ENCODE results near the gene IDH2.

Gene IDH2

DNA sequence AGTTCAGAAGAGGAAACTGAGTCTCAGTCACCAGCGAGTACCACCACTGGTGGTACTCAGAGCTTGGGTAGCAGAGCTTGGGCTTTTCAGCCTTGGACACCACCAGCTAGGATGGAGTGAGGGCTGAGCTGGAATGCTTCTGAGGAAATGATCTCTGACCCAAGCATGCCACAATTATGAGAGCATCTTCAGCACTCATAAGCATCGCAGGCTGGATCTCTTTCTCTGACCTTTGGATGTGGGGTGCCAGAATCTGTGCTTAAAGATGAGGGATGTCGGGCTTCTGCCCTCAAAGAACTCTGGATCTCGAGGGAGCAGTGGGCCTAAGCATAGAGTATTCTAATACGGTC lies 64.8 kb downstream of the IDH2 start:
- in situ Hi-C loops (cut with HindIII; ENCODE audit: low sequenced_read_pairs): no loop called here
- TF ChIP-seq, protein P1, sequence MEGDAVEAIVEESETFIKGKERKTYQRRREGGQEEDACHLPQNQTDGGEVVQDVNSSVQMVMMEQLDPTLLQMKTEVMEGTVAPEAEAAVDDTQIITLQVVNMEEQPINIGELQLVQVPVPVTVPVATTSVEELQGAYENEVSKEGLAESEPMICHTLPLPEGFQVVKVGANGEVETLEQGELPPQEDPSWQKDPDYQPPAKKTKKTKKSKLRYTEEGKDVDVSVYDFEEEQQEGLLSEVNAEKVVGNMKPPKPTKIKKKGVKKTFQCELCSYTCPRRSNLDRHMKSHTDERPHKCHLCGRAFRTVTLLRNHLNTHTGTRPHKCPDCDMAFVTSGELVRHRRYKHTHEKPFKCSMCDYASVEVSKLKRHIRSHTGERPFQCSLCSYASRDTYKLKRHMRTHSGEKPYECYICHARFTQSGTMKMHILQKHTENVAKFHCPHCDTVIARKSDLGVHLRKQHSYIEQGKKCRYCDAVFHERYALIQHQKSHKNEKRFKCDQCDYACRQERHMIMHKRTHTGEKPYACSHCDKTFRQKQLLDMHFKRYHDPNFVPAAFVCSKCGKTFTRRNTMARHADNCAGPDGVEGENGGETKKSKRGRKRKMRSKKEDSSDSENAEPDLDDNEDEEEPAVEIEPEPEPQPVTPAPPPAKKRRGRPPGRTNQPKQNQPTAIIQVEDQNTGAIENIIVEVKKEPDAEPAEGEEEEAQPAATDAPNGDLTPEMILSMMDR (IDR thresholded peaks at IDR 0.05; ENCODE audit: low read depth, low read length, missing control alignments): no peak
- no peak overlapping the region for H3K4me3 ChIP-seq (ENCODE audit: low read depth, low read length)
- DNase-seq (ENCODE audit: low read depth): no peak

DNA sequence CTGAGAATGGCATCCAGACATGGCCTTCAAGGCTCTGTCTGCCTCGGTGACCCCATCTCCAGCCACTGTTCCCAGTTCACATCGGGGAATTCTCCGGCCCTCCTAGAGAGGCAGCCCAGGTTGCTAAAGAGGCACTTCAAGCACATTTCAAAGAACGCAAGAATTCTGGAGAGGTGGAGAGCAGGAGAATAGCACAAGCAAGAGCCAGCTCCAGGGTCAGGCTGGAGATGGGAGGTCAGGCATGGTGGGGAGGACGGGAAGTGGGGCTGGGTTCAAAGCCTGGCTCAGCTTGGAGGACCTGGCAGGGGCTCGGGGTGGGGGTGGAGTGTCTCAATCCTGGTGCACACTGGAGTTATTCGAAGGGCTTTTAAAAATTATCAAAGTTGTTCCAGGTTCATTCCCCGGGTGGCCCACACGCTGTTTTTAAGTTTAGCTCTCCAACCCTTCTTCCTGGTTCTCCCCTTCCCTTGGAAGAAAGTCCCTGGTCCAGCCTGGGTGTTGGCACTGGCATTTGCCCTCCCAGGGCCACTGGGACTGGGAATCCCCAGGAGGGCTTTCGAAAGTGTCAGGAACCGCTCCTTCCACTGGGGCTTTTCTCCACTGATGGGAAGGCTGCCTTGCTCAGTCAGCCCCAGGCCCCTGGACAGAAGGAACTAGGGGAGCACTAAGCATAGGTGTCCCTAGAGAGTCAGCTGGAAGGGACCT lies 65.3 kb downstream of the IDH2 start:
- DNase-seq (ENCODE audit: low read depth): no peak
- no peak overlapping the region for H3K4me3 ChIP-seq (ENCODE audit: low read depth, low read length)
- TF ChIP-seq, protein P1 (IDR thresholded peaks at IDR 0.05; ENCODE audit: low read depth, low read length, missing control alignments): no peak
- in situ Hi-C loops (cut with HindIII; ENCODE audit: low sequenced_read_pairs): no loop called here

DNA sequence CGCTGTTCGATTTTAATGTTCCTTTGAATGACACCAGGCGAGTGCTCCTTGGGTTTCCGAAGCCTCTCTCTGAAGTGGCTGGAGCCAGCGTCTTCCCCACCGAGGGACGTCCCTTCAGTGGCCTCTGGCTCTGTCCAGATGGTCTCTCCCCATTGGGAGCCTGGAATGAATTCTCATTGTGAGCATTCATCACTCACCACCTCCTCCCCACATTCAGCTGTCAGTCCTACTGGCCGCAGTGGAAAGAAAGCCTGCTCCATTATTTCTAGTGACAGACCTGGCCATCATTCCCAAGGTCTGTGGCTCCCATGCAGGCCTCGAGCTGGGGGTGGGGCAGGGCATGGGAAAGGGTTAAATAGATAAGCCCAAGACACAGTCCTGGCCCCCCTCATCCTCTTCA lies 65.9 kb downstream of the IDH2 start:
- TF ChIP-seq, protein P1 (IDR thresholded peaks at IDR 0.05; ENCODE audit: low read depth, low read length, missing control alignments): no peak
- in situ Hi-C loops (cut with HindIII; ENCODE audit: low sequenced_read_pairs): no loop called here
- no peak for DNase-seq (ENCODE audit: low read depth)
- no peak overlapping the region for H3K4me3 ChIP-seq (ENCODE audit: low read depth, low read length)

DNA sequence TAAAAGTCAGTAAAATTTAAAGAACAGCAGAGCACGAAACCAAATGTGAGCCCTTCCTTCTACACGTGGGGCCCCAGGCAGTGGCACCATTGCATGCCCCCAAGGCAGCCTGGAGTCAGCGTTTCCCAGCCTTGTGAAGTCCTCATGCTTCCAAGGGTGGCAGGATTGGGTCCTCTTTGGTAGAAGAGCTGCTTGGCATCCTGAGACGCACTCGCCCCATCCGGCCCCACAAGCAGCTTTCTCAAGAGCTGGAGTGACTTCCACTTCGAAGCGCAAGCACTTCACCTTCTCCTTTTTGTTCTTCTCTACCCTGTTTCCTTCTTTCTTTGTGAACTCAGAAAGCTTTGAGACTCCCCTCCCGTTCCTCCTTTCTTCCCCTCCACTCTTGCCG lies 66.4 kb downstream of the IDH2 start:
- TF ChIP-seq, protein P1 (IDR thresholded peaks at IDR 0.05; ENCODE audit: low read depth, low read length, missing control alignments): no peak
- H3K4me3 ChIP-seq (ENCODE audit: low read depth, low read length): no peak overlapping the region
- no peak for DNase-seq (ENCODE audit: low read depth)
- in situ Hi-C loops (cut with HindIII; ENCODE audit: low sequenced_read_pairs): no loop called here

DNA sequence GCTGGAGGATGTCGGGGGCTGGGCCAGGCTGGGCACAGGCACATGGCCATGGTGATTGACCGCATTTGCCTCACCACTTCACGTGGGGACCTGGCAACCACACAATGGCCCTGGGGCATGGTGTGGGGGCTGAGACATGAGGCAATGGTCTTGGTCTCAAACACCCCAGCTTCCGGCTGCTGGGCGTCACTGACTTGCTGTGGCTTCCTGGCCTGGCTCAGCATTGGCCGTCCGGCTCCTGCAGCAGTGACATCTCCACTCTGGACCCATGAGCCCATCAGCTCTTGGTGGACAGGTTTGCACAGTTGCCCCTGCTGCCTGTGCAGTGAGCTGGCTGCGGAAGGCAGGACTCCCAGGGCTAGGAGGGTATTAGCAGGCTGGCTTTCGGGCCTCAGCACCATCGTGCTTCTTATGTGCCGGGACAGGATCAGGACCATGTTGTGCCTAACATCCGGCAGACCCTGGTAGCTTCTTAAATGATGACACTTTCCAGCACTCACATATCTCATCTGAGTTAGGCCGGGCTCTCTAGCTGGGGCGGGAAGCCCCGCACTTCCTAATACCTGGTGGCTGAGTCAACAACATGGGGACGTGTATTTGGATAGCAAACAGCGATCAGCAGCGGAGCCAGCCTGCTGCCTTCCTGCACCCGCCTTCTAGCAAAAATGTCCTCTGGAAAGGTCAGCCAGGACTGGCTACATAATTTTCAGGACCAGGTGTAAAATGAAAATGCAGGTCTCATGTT lies 67.0 kb downstream of the IDH2 start:
- in situ Hi-C loops (cut with HindIII; ENCODE audit: low sequenced_read_pairs): no loop called here
- peak; percentile 15 for DNase-seq (ENCODE audit: low read depth)
- H3K4me3 ChIP-seq (ENCODE audit: low read depth, low read length): no peak overlapping the region
- TF ChIP-seq, protein P1 (IDR thresholded peaks at IDR 0.05; ENCODE audit: low read depth, low read length, missing control alignments): no peak

DNA sequence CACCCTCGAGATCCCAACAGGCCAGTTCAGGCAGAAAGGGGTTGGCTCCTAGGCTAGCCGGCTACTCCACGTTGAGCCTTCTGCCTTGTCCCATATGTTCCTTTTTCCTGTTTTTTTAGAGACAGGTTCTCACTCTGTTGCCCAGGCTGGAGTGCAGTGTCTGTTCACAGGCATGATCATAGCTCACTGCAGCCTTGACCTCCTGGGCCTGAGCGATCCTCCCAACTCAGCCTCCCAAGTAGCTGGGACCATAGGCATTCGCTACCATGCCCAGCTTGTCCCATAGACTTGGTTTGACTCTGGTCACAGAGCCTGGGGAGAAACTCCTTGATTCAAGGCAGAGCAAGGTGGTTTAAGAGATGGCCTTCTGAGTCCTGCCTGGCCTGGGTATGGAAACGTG lies 68.8 kb downstream of the IDH2 start:
- in situ Hi-C loops (cut with HindIII; ENCODE audit: low sequenced_read_pairs): no loop called here
- no peak for DNase-seq (ENCODE audit: low read depth)
- no peak overlapping the region for H3K4me3 ChIP-seq (ENCODE audit: low read depth, low read length)
- TF ChIP-seq, protein P1 (IDR thresholded peaks at IDR 0.05; ENCODE audit: low read depth, low read length, missing control alignments): no peak
